NK-92 (cell line): Measurements from ENCODE around the gene OR14J1.
"Not testable (repeated sequence)": the region's sequence is repeated elsewhere in the genome, so short reads cannot be mapped to it uniquely, and the experiment has no call there.

Experiments used
- DNase-seq: peaks from one replicate; lab custom pipeline; 2025; ENCODE audit not compliant: unreplicated experiment; lab: John Stamatoyannopoulos, UW

Gene OR14J1

GRCh38 chr6:29301316-29301715, at the start of gene OR14J1:
Gene OR14J1, plus strand, starts transcription at chr6:29301701. Its CDS starts 4,989 bp downstream, at chr6:29306690.
- no peak for DNase-seq

- DNase-seq = no peak
Measured at GRCh38 chr6:29251736-29252135, 49.8 kb upstream of the OR14J1 start.

GRCh38 chr6:29255530-29255929, 46.0 kb upstream of the OR14J1 start:
- no peak for DNase-seq

- DNase-seq = no peak
Measured at GRCh38 chr6:29259721-29260120, 41.8 kb upstream of the OR14J1 start.

- DNase-seq = no peak
Measured at GRCh38 chr6:29263001-29263400, 38.5 kb upstream of the OR14J1 start.

- no peak for DNase-seq
Measured at GRCh38 chr6:29294499-29294914, 7.0 kb upstream of the OR14J1 start.

GRCh38 chr6:29295181-29295585, 6.3 kb upstream of the OR14J1 start:
- DNase-seq = no peak

- DNase-seq = no peak
Measured at GRCh38 chr6:29295623-29296022, 5.9 kb upstream of the OR14J1 start.

- DNase-seq = no peak
Measured at GRCh38 chr6:29319931-29320330, 18.4 kb downstream of the OR14J1 start.

GRCh38 chr6:29323332-29323731, 21.8 kb downstream of the OR14J1 start:
- not testable (repeated sequence) for DNase-seq

- DNase-seq = no peak
Measured at GRCh38 chr6:29325777-29326176, 24.3 kb downstream of the OR14J1 start.

- DNase-seq = no peak
Measured at GRCh38 chr6:29332676-29333075, 31.2 kb downstream of the OR14J1 start.

GRCh38 chr6:29336269-29336668, 34.8 kb downstream of the OR14J1 start:
- DNase-seq = no peak

GRCh38 chr6:29345380-29345779, 43.9 kb downstream of the OR14J1 start:
- no peak for DNase-seq

GRCh38 chr6:29349348-29349747, 47.8 kb downstream of the OR14J1 start:
- DNase-seq = not testable (repeated sequence)

- DNase-seq = no peak
Measured at GRCh38 chr6:29354980-29355379, 53.5 kb downstream of the OR14J1 start.

- DNase-seq = no peak
Measured at GRCh38 chr6:29355603-29356002, 54.1 kb downstream of the OR14J1 start.
